HEK293 (cell line): ENCODE data around the gene SLC35G6.

Experiments used
- EGR2 ChIP-seq: fragments of 450-650 bp; formaldehyde crosslinking; IDR thresholded peaks from 2 replicates; pipeline ENCODE4 v1.5.1; 2016; ENCODE audit warnings: low read depth, missing biosample characterization, missing genetic modification characterization
- KLF1 ChIP-seq: fragments of 450-650 bp; formaldehyde crosslinking; IDR thresholded peaks from 2 replicates; pipeline ENCODE4 v1.5.1; 2016; ENCODE audit warnings: missing biosample characterization, missing genetic modification characterization
- TCF7L2 ChIP-seq: IDR thresholded peaks from 2 replicates; pipeline ENCODE4 v1.6.1; 2011; ENCODE audit warnings: low read depth, mild to moderate bottlenecking, inconsistent platforms, low read length, moderate library complexity, borderline replicate concordance
- ZBTB7A ChIP-seq: fragments of 450-650 bp; formaldehyde crosslinking; IDR thresholded peaks from 2 replicates; pipeline ENCODE4 v1.5.1; 2016; ENCODE audit warnings: low read depth, missing biosample characterization, missing genetic modification characterization
- ZIC2 ChIP-seq: fragments of 450-650 bp; formaldehyde crosslinking; IDR thresholded peaks from 2 replicates; pipeline ENCODE4 v1.5.1; 2016; ENCODE audit warnings: missing biosample characterization, missing genetic modification characterization
- ZNF140 ChIP-seq: fragments of 450-650 bp; formaldehyde crosslinking; IDR thresholded peaks from 2 replicates; pipeline ENCODE4 v1.5.1; 2016; ENCODE audit warnings: missing biosample characterization, missing genetic modification characterization
- ZNF2 ChIP-seq: fragments of 450-650 bp; formaldehyde crosslinking; IDR thresholded peaks from 2 replicates; pipeline ENCODE4 v1.5.1; 2016; ENCODE audit warnings: missing biosample characterization, missing genetic modification characterization
- ZNF211 ChIP-seq: fragments of 450-650 bp; formaldehyde crosslinking; IDR thresholded peaks from 2 replicates; pipeline ENCODE4 v1.5.1; 2016; ENCODE audit warnings: low read depth, missing biosample characterization, missing genetic modification characterization
- ZNF214 ChIP-seq: fragments of 450-650 bp; formaldehyde crosslinking; IDR thresholded peaks from 2 replicates; pipeline ENCODE4 v1.5.1; 2017; ENCODE audit warnings: missing biosample characterization, mild to moderate bottlenecking, missing genetic modification characterization, borderline replicate concordance
- ZNF221 ChIP-seq: fragments of 450-650 bp; formaldehyde crosslinking; IDR thresholded peaks from 2 replicates; pipeline ENCODE4 v1.5.1; 2017; ENCODE audit warnings: missing biosample characterization, missing genetic modification characterization, borderline replicate concordance
- ZNF274 ChIP-seq, 2 experiments: fragments of 200-500 bp in 1 of 2; fragments of 450-650 bp in 1 of 2; sonication (Bioruptor generic) in 1 of 2; formaldehyde crosslinking in 1 of 2; IDR thresholded peaks; 2 replicates each; pipeline versions ENCODE4 v1.5.1 to v1.6.1; 2014 to 2016; ENCODE audit warnings: borderline replicate concordance in 1 of 2, inconsistent platforms in 1 of 2, low read length in 1 of 2, missing biosample characterization in 1 of 2, missing genetic modification characterization in 1 of 2
- ZNF366 ChIP-seq: fragments of 450-650 bp; formaldehyde crosslinking; conservative IDR thresholded peaks from 2 replicates; pipeline ENCODE4 v1.5.1; 2016; ENCODE audit warnings: missing biosample characterization, missing genetic modification characterization
- ZNF473 ChIP-seq: fragments of 450-650 bp; formaldehyde crosslinking; IDR thresholded peaks from 2 replicates; pipeline ENCODE4 v1.5.1; 2017; ENCODE audit warnings: missing biosample characterization, missing genetic modification characterization
- ZNF510 ChIP-seq: fragments of 450-650 bp; formaldehyde crosslinking; IDR thresholded peaks from 2 replicates; pipeline ENCODE4 v1.5.1; 2018; ENCODE audit warnings: mild to moderate bottlenecking, missing genetic modification characterization, missing biosample characterization; ENCODE audit not compliant: insufficient replicate concordance
- ZNF521 ChIP-seq: fragments of 450-650 bp; formaldehyde crosslinking; IDR thresholded peaks from 2 replicates; pipeline ENCODE4 v1.5.1; 2017; ENCODE audit warnings: missing biosample characterization, mild to moderate bottlenecking, missing genetic modification characterization
- ZNF558 ChIP-seq: fragments of 450-650 bp; formaldehyde crosslinking; IDR thresholded peaks from 2 replicates; pipeline ENCODE4 v1.5.1; 2016; ENCODE audit warnings: missing biosample characterization, missing genetic modification characterization
- ZNF571 ChIP-seq: fragments of 450-650 bp; formaldehyde crosslinking; IDR thresholded peaks from 2 replicates; pipeline ENCODE4 v1.5.0; 2017; ENCODE audit warnings: missing biosample characterization, missing genetic modification characterization
- ZNF610 ChIP-seq: fragments of 450-650 bp; formaldehyde crosslinking; IDR thresholded peaks from 2 replicates; pipeline ENCODE4 v1.5.1; 2016; ENCODE audit warnings: missing biosample characterization, missing genetic modification characterization, borderline replicate concordance
- ZNF658 ChIP-seq: fragments of 450-650 bp; formaldehyde crosslinking; IDR thresholded peaks from 2 replicates; pipeline ENCODE4; 2016; ENCODE audit warnings: missing biosample characterization, missing genetic modification characterization
- ZNF747 ChIP-seq: fragments of 450-650 bp; formaldehyde crosslinking; IDR thresholded peaks from 2 replicates; pipeline ENCODE4 v1.5.1; 2016; ENCODE audit warnings: missing biosample characterization, missing genetic modification characterization
- ZNF791 ChIP-seq: fragments of 450-650 bp; formaldehyde crosslinking; IDR thresholded peaks from 2 replicates; pipeline ENCODE4 v1.5.1; 2016; ENCODE audit warnings: missing biosample characterization, missing genetic modification characterization
- ZNF837 ChIP-seq: fragments of 450-650 bp; formaldehyde crosslinking; IDR thresholded peaks from 2 replicates; pipeline ENCODE4 v1.5.1; 2016; ENCODE audit warnings: missing biosample characterization, missing genetic modification characterization
- TF ChIP-seq, protein P1 (sequence below): fragments of 450-650 bp; formaldehyde crosslinking; IDR thresholded peaks from 2 replicates; pipeline ENCODE4 v1.5.1; 2016; ENCODE audit warnings: missing biosample characterization, missing genetic modification characterization
- TF ChIP-seq, protein P2 (sequence below): fragments of 450-650 bp; formaldehyde crosslinking; IDR thresholded peaks from 2 replicates; pipeline ENCODE4 v1.5.1; 2016; ENCODE audit warnings: missing biosample characterization, missing genetic modification characterization
- TF ChIP-seq, protein P3 (sequence below): fragments of 450-650 bp; formaldehyde crosslinking; IDR thresholded peaks from 2 replicates; pipeline ENCODE4 v1.5.1; 2016; ENCODE audit warnings: missing biosample characterization, missing genetic modification characterization, borderline replicate concordance
- TF ChIP-seq, protein P4 (sequence below): fragments of 450-650 bp; formaldehyde crosslinking; IDR thresholded peaks from 2 replicates; pipeline ENCODE4 v1.5.1; 2016; ENCODE audit warnings: missing biosample characterization, missing genetic modification characterization, borderline replicate concordance
- TF ChIP-seq, protein P5 (sequence below): fragments of 450-650 bp; formaldehyde crosslinking; IDR thresholded peaks from 2 replicates; pipeline ENCODE4 v1.5.1; 2016; ENCODE audit warnings: missing biosample characterization, missing genetic modification characterization

SLC35G6 gene

DNA sequence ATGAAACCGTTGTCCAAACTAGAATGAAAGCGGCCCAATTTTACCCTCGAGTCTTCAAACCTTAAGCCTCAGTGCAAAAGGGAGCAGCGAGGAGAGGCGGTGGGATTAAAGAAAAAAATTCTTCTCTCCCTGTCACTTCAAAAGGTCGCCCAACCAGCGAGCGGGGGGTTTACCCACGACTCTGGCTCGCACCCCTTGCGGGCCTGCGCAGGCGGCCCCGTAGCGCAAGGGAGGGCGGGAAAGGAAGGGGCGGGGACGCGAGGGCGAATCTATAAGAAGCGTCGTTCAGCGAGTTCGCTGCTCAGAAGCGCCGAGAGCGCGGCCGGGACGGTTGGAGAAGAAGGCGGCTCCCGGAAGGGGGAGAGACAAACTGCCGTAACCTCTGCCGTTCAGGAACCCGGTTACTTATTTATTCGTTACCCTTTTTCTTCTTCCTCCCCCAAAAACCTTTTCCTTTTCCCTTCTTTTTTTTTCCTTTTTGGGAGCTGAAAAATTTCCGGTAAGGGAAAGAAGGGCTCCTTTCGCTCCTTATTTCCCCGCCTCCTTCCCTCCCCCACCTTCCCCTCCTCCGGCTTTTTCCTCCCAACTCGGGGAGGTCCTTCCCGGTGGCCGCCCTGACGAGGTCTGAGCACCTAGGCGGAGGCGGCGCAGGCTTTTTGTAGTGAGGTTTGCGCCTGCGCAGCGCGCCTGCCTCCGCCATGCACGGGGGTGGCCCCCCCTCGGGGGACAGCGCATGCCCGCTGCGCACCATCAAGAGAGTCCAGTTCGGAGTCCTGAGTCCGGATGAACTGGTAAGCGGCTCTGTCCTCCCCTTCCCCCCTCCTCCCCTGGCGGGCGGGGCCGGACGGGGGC, 3.0 kb downstream of the SLC35G6 start, which contains the start of gene POLR2A (continued):
- TF ChIP-seq, protein P1, sequence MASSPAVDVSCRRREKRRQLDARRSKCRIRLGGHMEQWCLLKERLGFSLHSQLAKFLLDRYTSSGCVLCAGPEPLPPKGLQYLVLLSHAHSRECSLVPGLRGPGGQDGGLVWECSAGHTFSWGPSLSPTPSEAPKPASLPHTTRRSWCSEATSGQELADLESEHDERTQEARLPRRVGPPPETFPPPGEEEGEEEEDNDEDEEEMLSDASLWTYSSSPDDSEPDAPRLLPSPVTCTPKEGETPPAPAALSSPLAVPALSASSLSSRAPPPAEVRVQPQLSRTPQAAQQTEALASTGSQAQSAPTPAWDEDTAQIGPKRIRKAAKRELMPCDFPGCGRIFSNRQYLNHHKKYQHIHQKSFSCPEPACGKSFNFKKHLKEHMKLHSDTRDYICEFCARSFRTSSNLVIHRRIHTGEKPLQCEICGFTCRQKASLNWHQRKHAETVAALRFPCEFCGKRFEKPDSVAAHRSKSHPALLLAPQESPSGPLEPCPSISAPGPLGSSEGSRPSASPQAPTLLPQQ (tag by site-specific recombination): peak; percentile 86
- TF ChIP-seq, protein P2, sequence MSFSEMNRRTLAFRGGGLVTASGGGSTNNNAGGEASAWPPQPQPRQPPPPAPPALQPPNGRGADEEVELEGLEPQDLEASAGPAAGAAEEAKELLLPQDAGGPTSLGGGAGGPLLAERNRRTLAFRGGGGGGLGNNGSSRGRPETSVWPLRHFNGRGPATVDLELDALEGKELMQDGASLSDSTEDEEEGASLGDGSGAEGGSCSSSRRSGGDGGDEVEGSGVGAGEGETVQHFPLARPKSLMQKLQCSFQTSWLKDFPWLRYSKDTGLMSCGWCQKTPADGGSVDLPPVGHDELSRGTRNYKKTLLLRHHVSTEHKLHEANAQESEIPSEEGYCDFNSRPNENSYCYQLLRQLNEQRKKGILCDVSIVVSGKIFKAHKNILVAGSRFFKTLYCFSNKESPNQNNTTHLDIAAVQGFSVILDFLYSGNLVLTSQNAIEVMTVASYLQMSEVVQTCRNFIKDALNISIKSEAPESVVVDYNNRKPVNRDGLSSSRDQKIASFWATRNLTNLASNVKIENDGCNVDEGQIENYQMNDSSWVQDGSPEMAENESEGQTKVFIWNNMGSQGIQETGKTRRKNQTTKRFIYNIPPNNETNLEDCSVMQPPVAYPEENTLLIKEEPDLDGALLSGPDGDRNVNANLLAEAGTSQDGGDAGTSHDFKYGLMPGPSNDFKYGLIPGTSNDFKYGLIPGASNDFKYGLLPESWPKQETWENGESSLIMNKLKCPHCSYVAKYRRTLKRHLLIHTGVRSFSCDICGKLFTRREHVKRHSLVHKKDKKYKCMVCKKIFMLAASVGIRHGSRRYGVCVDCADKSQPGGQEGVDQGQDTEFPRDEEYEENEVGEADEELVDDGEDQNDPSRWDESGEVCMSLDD (tag by site-specific recombination): peak; percentile 85
- TF ChIP-seq, protein P3, sequence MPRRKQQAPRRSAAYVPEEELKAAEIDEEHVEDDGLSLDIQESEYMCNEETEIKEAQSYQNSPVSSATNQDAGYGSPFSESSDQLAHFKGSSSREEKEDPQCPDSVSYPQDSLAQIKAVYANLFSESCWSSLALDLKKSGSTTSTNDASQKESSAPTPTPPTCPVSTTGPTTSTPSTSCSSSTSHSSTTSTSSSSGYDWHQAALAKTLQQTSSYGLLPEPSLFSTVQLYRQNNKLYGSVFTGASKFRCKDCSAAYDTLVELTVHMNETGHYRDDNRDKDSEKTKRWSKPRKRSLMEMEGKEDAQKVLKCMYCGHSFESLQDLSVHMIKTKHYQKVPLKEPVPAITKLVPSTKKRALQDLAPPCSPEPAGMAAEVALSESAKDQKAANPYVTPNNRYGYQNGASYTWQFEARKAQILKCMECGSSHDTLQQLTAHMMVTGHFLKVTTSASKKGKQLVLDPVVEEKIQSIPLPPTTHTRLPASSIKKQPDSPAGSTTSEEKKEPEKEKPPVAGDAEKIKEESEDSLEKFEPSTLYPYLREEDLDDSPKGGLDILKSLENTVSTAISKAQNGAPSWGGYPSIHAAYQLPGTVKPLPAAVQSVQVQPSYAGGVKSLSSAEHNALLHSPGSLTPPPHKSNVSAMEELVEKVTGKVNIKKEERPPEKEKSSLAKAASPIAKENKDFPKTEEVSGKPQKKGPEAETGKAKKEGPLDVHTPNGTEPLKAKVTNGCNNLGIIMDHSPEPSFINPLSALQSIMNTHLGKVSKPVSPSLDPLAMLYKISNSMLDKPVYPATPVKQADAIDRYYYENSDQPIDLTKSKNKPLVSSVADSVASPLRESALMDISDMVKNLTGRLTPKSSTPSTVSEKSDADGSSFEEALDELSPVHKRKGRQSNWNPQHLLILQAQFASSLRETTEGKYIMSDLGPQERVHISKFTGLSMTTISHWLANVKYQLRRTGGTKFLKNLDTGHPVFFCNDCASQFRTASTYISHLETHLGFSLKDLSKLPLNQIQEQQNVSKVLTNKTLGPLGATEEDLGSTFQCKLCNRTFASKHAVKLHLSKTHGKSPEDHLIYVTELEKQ (tag by site-specific recombination): peak; percentile 70; the same call in 1 of the 2 replicates
- TF ChIP-seq ZNF610: peak; percentile 65; the same call in 1 of the 2 replicates
- no peak for TF ChIP-seq ZNF510 (tag by site-specific recombination)
- no peak for TF ChIP-seq ZNF521 (tag by site-specific recombination)
- TF ChIP-seq ZIC2 (tag by site-specific recombination): peak; percentile 77
- peak; percentile 84 for TF ChIP-seq KLF1
- TF ChIP-seq ZNF658 (tag by site-specific recombination): no peak
- TF ChIP-seq ZNF837 (tag by site-specific recombination): peak; percentile 98
- no peak for TF ChIP-seq ZNF214 (tag by site-specific recombination)
- no peak for TF ChIP-seq ZNF140
- TF ChIP-seq TCF7L2: peak; percentile 54; the same call in 1 of the 2 replicates
- 0 out of 2 replicates have a peak, but pooled peaks have one; percentile 47 for TF ChIP-seq ZNF791
- no peak for TF ChIP-seq ZNF571
- TF ChIP-seq, protein P4, sequence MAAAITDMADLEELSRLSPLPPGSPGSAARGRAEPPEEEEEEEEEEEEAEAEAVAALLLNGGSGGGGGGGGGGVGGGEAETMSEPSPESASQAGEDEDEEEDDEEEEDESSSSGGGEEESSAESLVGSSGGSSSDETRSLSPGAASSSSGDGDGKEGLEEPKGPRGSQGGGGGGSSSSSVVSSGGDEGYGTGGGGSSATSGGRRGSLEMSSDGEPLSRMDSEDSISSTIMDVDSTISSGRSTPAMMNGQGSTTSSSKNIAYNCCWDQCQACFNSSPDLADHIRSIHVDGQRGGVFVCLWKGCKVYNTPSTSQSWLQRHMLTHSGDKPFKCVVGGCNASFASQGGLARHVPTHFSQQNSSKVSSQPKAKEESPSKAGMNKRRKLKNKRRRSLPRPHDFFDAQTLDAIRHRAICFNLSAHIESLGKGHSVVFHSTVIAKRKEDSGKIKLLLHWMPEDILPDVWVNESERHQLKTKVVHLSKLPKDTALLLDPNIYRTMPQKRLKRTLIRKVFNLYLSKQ (tag by site-specific recombination): peak; percentile 88; the same call in 1 of the 2 replicates
- peak; percentile 86 for TF ChIP-seq ZBTB7A (tag by site-specific recombination)
- peak; percentile 96 for TF ChIP-seq ZNF2 (tag by site-specific recombination)
- TF ChIP-seq ZNF558: peak; percentile 87
- TF ChIP-seq ZNF221: peak; percentile 66; the same call in 1 of the 2 replicates
- peak; percentile 90; the same call in 1 of the 2 replicates for TF ChIP-seq ZNF747 (tag by site-specific recombination)
- no peak for TF ChIP-seq ZNF211
- peak; percentile 58; the same call in 1 of the 2 replicates for TF ChIP-seq EGR2 (tag by site-specific recombination)
- no peak for TF ChIP-seq ZNF274 (IDR thresholded peaks at IDR 0.05; ENCODE audit: low read length)
- TF ChIP-seq ZNF274 (tag by site-specific recombination; IDR thresholded peaks at IDR 0.05; ENCODE audit: borderline replicate concordance): no peak
- TF ChIP-seq, protein P5, sequence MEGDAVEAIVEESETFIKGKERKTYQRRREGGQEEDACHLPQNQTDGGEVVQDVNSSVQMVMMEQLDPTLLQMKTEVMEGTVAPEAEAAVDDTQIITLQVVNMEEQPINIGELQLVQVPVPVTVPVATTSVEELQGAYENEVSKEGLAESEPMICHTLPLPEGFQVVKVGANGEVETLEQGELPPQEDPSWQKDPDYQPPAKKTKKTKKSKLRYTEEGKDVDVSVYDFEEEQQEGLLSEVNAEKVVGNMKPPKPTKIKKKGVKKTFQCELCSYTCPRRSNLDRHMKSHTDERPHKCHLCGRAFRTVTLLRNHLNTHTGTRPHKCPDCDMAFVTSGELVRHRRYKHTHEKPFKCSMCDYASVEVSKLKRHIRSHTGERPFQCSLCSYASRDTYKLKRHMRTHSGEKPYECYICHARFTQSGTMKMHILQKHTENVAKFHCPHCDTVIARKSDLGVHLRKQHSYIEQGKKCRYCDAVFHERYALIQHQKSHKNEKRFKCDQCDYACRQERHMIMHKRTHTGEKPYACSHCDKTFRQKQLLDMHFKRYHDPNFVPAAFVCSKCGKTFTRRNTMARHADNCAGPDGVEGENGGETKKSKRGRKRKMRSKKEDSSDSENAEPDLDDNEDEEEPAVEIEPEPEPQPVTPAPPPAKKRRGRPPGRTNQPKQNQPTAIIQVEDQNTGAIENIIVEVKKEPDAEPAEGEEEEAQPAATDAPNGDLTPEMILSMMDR (tag by site-specific recombination): no peak
- peak; percentile 100 for TF ChIP-seq ZNF366 (tag by site-specific recombination)
- TF ChIP-seq ZNF473 (tag by site-specific recombination): no peak
